Measurements from ENCODE around the gene TCF3.
"Not testable (repeated sequence)": the region's sequence is repeated elsewhere in the genome, so short reads cannot be mapped to it uniquely, and the experiment has no call there.

TCF3 gene

DNA sequence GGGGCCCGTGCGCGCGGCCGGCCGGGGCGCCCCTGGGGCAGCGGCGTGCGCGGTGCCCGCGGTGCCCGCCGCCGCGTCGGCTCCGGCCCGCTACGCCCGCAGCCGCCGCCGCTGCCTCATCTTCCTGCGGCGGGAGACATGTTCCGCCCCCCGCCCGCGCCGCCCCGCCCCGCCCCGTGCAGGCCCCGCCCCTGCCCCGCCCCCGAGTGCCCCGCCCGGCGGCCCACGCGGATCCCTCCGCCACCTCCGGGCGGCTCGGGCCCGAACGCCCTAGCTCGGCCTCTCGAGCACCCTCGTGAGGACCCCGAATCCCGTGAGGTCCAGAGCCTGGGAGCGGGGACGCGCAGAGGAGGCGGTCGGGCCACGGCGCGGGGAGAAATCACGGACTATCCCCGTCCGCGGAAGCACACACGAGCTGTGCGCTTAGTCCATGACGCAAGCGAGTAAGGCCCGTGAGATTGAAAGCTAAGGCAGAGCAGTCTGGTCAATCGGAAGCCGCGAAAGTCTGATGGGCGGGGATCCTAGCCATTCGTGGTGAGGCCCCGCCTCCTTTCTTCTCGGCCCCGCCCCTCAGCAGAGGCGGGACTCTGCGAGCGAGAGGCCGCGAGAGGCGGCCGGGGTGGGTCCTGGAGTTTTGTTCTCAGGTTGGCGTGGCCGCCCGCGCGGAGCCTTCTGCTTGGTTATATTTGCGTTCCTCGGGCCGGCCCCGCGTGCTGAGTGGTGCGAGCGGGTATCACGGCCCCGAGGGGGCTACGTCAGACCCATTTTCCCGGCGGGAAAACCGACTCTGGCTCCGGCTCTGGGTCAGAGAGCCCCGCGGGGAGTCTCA is at the start of gene TCF3:
TSS of gene TCF3 (minus strand) at position 145 of the 829 bp plus-strand sequence. CDS start 2,367 bp downstream, outside the sequence.
- peak; percentile 97 for DNase-seq (ENCODE audit: low read depth)

DNA sequence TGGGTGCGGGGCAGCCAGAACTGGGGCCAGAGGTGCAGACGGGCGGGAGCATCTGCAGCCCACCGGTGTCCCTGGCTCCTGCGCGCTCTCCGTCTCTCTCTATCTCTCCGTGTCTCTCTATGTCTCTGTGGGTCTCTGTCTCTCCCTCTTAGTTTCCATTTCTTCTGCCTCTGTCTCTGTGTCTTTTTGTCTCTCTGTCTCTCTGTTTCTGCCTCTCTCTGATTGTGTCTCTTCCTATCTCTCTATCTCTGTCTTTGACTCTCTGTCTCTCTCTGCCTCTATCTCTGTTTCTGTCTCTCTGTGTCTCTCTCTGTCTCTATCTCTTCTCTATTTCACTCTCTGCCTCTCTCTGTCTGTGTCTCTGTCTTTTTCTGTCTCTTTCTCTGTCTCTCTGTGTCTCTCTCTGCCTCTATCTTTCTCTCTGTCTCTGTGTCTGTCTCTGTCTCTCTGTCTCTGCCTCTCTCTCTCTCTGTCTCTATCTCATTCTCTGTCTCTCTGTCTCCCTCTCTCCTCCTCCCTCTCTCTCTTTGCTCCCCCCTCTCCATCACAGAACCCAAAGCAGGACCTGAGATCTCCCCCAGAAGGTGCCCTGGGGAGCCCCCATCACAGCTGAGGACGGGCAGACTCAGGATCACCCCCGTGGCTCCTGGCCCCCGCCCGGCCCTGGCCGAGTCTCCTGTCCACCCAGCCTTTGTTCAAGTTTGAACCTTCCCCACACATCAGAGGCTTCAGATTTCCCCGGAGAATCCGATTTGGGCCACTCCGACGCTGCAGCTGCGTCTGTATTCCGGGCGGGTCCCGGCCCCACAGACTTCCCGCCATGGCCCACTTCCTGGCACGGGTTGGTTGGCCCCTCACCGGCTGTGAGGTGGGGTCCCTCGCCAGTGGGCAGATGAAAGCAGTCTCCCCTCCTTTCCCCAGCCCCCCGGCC is 48.6 kb upstream of the TCF3 start:
- no peak for DNase-seq (ENCODE audit: low read depth)

DNA sequence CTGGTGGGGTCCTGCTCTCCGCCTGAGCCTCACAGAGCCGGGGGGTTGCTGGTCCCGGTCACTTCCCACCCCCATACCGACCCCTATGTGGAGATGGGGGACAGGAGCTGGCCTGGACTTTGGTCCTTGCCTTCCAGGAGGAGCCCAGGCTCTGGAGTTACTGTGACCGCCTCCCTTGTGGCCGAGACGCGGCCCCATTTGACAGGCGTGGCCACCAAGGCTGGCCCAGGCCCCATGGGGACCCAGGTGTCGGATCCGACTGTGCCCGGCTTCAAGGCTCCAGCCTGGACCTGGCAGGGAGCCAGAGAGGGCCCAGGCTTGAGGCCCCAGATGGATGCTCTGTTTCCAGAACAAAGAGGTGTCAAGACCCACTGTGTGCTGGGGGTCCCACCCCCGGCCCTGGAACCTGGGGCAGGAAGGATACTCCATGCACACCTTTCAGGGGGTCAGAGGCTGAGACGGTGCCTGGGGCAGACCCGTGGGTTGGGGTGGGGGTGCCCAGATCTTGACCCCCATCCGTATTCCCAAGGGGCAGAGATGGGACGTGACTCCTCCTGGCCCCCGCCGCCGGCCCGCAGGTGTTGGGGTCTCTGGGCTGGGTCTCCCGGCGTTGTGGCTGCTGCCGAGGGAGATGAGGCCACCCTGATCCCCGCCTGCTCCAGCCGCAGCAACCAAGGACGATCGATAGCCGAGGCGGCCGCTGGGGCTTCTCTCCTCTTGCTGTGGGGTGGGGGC is 47.8 kb upstream of the TCF3 start:
- no peak for DNase-seq (ENCODE audit: low read depth)

DNA sequence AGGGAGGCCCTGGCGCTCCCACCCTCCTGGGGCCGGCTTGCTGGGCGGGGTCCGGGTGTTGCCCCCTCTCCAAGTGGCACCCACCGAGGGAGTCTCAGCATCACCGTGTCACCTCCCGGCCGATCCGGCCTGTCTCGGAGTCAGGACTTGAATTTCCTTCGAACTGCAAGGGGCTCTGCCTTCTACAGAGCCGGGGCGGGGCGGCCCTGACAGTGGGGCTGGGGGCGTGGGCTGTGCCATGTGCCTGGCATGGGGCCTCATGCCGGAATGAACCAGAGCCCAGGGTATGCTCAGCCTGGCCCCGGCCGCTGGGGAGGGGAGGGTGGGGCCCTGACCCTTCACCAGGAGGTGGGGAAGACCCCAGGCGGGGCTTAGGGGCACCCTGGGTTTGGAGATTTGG is 47.0 kb upstream of the TCF3 start:
- DNase-seq (ENCODE audit: low read depth): no peak

DNA sequence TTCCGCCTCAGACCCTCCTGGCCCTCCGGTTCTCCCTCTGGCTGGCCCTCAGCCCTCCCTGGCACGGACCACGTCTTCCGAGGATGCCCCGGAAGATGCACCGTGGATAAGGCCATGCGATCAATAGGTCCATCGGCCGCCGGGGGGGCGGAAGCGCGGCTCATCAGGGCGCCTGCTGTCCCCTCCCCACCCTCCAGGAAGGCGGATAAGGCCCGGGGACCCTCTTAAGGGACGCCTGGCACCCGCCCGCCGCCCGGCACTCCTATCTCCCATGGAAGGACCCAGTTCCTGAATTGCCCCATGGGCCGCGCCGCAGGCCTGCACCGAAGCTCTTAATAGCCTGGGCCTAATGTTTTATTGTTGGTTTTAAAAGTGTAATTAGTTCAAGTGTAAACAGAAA is 46.2 kb upstream of the TCF3 start:
- no peak for DNase-seq (ENCODE audit: low read depth)

DNA sequence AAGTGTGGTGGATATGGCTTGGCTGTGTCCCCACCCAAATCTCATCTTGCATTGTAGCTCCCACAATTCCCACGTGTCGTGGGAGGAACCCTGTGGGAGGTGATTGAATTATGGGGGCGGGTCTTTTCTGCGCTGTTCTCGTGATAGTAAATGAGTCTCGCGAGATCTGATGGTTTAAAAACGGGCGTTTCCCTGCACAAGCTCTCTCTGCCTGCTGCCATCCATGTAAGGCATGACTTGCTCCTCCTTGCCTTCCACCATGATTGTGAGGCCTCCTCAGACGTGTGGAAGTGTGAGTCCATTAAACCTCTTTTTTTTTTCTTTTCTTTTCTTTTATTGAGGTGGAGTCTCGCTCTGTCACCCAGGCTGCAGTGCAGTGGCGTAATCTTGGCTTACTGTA is 43.1 kb upstream of the TCF3 start:
- not testable (repeated sequence) for DNase-seq (ENCODE audit: low read depth)

DNA sequence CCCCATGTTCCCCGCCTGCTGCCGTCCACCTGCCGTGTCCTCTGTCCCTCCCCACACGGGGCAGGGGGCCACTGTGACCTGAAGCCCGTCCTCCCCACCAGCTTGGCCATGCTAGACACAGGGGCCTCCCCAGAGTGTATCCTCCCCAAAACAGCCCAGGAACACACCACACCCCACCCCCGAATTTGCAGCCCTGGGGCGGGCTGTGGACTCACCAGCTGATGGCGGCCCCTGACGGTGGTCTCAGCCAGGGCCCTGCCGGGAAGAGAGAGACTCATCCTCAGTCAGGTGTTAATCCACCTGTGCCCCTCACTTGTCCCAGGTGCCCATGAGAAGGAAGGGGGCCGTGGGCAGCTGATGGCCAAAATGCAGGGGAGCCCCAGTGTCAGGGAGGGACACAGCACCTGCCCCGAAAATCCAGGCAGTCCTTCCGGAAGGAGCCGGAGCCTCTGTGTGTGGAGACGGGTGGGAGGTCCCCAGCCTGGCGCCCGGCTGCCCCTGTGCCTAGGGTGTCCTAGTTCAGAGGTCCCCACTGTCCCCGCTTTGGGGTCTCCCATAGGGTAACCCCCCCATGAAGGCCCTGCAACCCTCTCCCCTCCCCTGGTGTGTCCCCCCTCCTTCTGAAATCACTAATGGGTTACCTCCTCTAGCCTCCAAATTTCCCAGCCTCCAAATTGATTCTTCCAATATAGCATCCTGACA is 39.3 kb upstream of the TCF3 start:
- DNase-seq (ENCODE audit: low read depth): no peak

DNA sequence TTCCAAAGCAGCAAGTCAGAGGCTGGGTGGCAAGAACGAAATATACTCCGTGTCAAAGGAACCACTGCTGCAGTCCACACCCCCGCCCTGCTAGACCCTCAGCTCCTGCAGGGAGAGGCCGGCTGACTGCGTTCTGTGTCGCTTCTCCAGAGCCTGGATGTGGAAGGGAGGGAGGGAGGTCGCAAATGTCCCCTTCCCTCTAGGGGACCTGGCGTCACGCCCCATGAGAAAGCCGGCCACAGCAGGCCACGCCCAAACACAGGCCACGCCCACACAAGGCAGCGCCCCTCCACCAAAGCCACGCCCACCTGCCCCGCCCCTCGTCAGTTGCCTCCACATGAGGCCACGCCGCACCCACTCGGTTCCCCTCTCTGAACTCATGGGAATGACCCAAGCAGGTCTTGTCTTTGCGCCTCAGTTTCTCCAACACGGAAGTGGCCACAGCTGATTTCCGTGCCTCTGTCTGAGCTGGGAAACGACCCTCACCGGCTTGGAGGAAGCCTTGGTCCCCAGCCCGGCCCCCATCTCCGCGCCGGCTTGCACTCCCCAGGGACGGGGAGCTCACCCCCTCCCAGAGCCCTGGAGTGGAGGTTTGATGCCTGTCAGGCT is 38.4 kb upstream of the TCF3 start:
- DNase-seq (ENCODE audit: low read depth): no peak

DNA sequence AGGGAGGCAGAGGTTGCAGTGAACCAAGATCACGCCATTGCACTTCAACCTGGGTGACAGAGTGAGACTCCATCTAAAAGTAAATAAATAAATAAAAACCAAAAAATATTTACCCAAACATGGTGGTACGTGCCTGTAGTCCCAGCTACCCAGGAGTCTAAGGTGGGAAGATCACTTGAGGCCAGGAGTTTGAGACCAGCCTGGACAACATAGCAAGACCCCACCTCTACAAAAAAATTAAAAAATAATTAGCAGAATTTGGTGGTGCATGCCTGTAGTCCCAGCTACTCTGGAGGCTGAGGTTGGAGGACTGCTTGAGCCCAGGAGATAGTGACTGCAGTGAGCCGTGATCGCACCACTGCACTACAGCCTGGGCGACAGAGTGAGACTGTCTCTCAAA is 33.4 kb upstream of the TCF3 start:
- DNase-seq (ENCODE audit: low read depth): not testable (repeated sequence)

DNA sequence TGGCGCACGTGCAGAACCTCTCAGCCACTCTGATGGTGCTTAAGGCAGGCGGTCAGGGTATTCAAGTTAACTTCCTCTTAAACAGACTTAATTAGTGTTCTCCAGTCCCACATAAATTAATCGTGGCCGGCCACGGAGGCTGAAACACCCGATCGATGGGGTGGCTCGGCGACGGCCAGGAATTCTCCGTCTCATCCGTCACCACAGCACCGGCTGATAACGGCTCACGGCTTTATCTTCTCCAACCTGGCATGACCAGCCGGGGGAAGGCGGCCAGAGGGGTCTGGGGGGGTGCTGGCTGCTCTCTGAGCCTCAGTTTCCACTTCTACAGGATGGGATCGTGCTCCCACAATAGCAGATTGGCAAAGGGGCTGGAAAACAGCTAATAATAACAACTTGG is 32.6 kb upstream of the TCF3 start:
- no peak for DNase-seq (ENCODE audit: low read depth)

DNA sequence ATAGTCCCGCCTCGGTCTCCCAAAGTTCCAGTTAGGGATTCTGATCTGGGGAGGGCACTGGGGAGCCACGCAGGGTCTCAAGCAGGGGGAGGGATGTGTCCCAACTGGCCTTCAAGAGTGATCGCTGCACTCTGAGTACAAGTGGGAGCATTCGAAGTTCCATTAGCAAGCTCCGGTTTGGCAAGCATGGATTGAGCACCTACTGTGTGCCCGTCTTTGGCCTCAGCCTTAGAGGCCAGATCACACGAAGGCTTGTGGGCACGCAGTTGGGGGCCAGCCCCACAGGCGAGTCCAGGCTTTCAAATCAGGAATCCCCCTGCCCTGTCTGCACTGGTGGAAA is 32.1 kb upstream of the TCF3 start:
- DNase-seq (ENCODE audit: low read depth): no peak

DNA sequence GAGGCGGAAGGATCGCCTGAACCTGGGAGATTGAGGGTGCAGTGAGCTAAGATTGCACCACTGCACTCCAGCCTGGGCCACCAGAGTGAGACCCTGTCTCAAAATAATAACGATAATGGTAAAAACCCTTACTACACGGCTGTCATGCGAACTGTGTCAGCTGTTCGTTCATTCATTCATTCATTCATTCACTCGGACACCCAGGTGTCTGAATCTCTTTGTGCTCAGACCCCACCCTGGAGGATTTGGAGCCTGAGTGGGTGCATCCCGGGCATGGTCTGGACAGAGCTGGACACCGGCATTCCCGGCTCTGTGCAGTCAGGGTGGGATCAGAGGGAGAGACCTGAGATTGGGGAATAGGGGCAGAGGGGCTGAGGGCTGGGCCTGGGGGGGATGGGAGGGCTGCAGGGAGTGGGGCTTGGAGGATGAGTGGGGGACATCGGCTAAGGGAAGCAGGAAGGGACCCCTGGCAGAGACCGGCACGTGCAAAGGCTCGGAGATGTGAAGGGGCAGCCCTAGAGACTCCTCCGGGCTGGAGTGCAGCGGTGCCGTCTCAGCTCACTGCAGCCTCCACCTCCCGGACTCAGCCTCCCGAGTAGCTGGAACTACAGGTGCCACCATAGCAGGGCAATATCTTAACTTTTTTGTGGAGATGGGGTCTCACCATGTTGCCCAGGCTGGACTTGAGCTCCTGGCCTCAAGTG is 31.6 kb upstream of the TCF3 start:
- no peak for DNase-seq (ENCODE audit: low read depth)

DNA sequence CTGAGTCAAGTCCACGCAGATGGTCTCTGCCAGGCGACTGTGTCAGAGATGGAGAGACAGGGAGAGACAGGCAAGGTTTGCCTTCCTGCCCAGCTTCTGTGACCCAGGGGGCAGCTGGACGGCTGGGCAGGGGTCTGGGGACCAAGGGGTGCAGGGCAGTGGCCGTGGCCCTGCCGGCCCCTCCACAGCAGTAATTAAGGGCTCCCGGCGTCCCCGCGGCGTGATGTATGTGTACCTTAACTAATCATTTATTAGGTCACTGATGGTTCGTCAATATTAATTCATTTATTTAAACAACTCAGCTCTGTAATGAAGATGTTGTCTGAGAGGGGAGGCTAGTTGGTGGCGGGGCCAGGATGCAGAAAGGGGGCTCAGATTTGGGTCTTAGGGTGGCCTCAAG is 28.6 kb upstream of the TCF3 start:
- no peak for DNase-seq (ENCODE audit: low read depth)

DNA sequence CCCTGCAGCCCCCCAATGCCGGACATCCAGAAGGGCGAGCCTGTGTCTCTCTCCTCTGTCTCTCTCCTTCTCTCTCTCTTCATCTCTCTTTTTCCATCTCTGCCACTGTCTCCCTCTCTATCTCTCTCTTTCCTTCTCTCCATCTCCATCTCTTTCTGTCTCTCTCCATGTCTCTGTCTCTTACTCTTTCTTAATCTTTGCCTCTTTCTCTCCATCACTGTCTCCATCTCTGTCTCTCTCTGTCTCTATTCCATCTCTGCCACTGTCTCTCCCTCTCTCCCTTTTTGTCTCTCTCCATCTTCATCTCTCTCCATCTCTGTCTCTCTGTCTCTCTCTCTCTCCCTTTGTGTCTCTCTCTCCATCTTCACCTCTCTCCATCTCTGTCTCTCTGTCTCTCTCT is 25.7 kb upstream of the TCF3 start:
- DNase-seq (ENCODE audit: low read depth): no peak

DNA sequence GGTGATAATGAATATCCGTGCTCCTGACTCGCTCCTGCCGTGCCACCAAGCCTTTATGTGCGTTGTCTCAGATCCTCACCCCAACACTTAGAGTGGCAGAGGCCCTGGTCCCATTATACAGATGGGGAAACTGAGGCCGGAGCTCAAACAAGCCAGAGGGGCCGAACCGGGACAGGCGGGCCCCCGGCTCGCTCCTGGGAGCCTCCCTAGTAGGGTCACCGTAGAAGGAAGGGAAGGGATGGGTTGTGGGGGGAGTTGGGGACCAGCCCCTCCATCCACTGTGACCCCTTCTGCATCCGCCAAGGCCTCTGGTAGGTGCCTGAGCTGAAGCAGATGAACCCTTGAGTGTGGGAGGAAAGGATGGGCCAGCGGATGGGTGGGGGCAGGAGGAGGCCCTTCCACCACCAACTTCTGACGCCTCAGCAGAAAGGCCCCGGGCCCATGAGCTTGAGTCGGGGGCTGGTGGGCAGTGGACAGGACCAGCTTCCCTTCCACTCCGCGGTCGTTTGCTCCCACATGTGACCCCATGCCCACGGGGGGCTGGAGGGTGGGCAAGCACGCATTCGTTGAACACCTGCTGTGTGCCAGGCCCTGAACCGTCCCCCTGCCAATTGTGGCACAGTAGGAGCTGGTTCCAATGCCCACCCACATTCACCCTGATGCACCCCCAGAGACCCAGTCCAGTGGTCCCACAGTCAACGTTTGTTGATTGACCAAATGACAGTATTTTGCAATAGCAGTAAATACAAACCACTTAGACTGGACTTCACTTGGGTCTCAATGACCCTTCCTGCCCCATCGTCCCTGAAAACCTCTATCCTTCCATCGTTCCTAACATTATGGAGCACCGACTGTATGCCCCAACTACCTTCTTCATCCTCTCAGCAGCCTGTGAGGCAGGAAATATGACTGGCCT is 24.2 kb upstream of the TCF3 start:
- no peak for DNase-seq (ENCODE audit: low read depth)

DNA sequence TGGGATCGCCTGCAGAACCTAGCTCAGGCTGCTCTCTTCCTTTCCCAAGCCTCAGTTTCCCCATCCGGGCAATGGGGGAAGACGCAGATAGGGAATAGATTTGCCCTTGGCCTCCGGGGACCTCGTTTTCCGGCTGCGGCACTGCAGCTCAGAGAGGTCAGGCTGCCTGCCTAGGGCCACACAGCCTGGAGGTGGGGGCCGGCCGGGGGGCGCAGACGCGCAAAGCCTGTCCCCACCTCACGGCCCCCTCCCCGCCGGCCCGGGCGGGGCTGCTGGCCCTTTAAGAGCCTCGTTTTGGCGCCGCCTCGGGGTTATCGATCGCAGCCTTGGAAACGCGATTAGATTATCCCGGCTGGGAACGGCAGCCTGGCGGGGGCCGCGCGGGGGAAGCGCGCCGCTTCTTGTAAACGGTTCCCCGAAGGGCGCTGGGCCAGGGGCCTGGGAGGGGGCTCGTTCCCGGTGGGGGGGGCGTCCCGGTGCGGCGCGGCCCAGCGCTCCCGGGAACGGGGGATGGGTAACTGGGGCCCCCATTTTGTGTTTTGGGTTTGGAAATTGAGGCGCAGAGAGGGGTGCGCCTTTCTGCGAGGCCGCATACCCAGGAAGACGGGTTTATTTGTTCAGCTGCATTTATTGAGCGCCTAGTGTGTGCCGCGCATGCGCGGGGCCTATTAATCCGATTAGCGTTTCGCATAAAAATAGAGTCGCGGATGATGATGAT is 23.4 kb upstream of the TCF3 start:
- no peak for DNase-seq (ENCODE audit: low read depth)

DNA sequence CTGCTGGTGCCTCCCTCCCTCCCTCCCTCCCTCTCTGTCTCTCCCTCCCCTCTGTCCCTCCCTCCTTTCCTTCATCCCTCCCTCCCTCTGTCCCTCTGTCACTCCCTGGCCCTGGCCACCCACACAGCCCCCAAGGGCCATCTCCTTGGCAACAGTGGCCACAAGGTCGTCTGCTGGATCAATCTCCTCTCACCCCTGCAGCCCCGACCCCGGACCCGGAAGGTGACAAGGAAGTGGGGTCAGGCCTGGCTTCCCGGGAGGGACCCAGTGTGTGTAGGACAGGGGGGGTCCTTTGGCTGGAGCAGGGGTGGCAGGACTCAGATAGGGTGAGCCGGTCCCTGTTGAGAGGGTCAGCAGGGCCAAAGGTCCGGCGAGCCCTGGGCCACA is 21.9 kb upstream of the TCF3 start:
- no peak for DNase-seq (ENCODE audit: low read depth)

DNA sequence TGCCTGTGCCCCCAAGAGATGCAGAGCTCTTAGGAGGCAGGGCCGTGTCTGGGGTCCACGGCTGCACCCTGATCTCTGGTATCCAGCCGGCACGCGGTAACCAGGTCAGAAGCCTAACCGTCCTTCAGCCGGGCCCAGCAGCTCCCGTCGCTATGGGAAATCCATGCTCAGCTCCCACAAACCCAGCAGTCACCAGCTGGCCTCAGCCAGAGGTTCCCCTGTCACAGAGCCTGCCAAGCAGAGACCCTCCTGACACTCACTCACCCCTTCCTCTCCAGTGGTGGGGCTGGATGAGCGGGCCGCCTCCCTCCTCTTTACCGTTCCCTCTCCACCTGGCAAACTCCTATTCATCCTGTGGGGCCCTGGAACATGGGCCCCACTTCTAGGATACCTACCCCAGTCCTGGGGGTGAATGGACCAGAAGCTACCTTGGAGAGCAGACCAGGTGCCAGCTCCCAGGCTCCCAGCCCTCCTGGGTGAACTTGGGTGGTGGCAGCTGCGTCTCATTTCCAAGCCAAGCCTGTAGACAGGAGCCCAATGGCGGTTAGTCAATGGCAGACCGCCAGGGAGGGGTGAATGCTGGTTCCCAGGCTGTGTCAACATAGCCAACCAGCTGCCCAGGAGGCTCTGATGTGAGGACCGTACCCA is 21.4 kb upstream of the TCF3 start:
- DNase-seq (ENCODE audit: low read depth): no peak

Measured in activated T-helper 1 cell treated with Interleukin-2 at 50 U/mL for 16 hours (primary cell).